Measurements from ENCODE around the gene MCF2L.

MCF2L gene

GRCh38 chr13:112953591-112954487 lies 15.2 kb upstream of the MCF2L start:
- no peak overlapping the region for H2AFZ ChIP-seq
- no peak overlapping the region for H3K4me3 ChIP-seq (ENCODE audit: low read depth, low read length)
- no peak for TF ChIP-seq CTCF (IDR thresholded peaks at IDR 0.05)
- H3K27ac ChIP-seq, result no peak overlapping the region
- H3K4me2 ChIP-seq (ENCODE audit: low read length), result no peak overlapping the region
- no peaks in the 10 kb centered on the region for H3K4me1 ChIP-seq
- no peaks in the 10 kb centered on the region for H3K9me3 ChIP-seq (ENCODE audit: control insufficient read depth, low read length)
- H3K79me2 ChIP-seq, result no peaks in the 10 kb centered on the region
- no peaks in the 10 kb centered on the region for H3K36me3 ChIP-seq (ENCODE audit: control insufficient read depth, insufficient read depth, low read length)
- H3K9ac ChIP-seq, result no peak overlapping the region
- H3K27me3 ChIP-seq (ENCODE audit: control insufficient read depth, insufficient read depth, low read length), result no peaks in the 10 kb centered on the region

GRCh38 chr13:112954488-112955270 lies 14.3 kb upstream of the MCF2L start:
- Histone ChIP-seq H3K4me3 (ENCODE audit: low read depth, low read length) (no peak overlapping the region), H3K27ac (no peak overlapping the region)
- no peak for TF ChIP-seq CTCF (IDR thresholded peaks at IDR 0.05)

GRCh38 chr13:112955271-112955937 lies 13.6 kb upstream of the MCF2L start:
- Histone ChIP-seq H3K4me2 (ENCODE audit: low read length) (no peak overlapping the region), H3K79me2 (no peaks in the 10 kb centered on the region), H3K4me3 (ENCODE audit: low read depth, low read length) (no peak overlapping the region), H3K4me1 (no peaks in the 10 kb centered on the region), H3K27ac (no peak overlapping the region), H2AFZ (no peak overlapping the region), H3K9ac (no peak overlapping the region), H3K9me3 (ENCODE audit: control insufficient read depth, low read length) (no peaks in the 10 kb centered on the region), H3K27me3 (ENCODE audit: control insufficient read depth, insufficient read depth, low read length) (no peaks in the 10 kb centered on the region), H3K36me3 (ENCODE audit: control insufficient read depth, insufficient read depth, low read length) (no peaks in the 10 kb centered on the region)
- TF ChIP-seq CTCF (IDR thresholded peaks at IDR 0.05), result no peak

More at GRCh38 chr13:112954488-112955270, 14.3 kb upstream of the MCF2L start:
- no peaks in the 10 kb centered on the region for H3K4me1 ChIP-seq
- H3K4me2 ChIP-seq (ENCODE audit: low read length), result no peak overlapping the region
- no peak overlapping the region for H2AFZ ChIP-seq
- no peaks in the 10 kb centered on the region for H3K9me3 ChIP-seq (ENCODE audit: control insufficient read depth, low read length)
- no peak overlapping the region for H3K9ac ChIP-seq
- no peaks in the 10 kb centered on the region for H3K27me3 ChIP-seq (ENCODE audit: control insufficient read depth, insufficient read depth, low read length)
- no peaks in the 10 kb centered on the region for H3K36me3 ChIP-seq (ENCODE audit: control insufficient read depth, insufficient read depth, low read length)
- H3K79me2 ChIP-seq, result no peaks in the 10 kb centered on the region

GRCh38 chr13:112955956-112956355 lies 13.1 kb upstream of the MCF2L start:
- H3K36me3 ChIP-seq (ENCODE audit: control insufficient read depth, insufficient read depth, low read length), result no peaks in the 10 kb centered on the region
- H3K9me3 ChIP-seq (ENCODE audit: control insufficient read depth, low read length), result no peaks in the 10 kb centered on the region
- no peaks in the 10 kb centered on the region for H3K27me3 ChIP-seq (ENCODE audit: control insufficient read depth, insufficient read depth, low read length)
- H3K4me1 ChIP-seq, result no peaks in the 10 kb centered on the region
- no peak overlapping the region for H3K4me3 ChIP-seq (ENCODE audit: low read depth, low read length)
- H3K9ac ChIP-seq, result no peak overlapping the region
- H3K4me2 ChIP-seq (ENCODE audit: low read length), result no peak overlapping the region
- H2AFZ ChIP-seq, result no peak overlapping the region
- no peak overlapping the region for H3K27ac ChIP-seq
- TF ChIP-seq CTCF (IDR thresholded peaks at IDR 0.05), result no peak
- no peaks in the 10 kb centered on the region for H3K79me2 ChIP-seq

All from parathyroid adenoma (tissue), 2 donors.